ENCODE data around the gene CKLF.

CKLF gene

DNA sequence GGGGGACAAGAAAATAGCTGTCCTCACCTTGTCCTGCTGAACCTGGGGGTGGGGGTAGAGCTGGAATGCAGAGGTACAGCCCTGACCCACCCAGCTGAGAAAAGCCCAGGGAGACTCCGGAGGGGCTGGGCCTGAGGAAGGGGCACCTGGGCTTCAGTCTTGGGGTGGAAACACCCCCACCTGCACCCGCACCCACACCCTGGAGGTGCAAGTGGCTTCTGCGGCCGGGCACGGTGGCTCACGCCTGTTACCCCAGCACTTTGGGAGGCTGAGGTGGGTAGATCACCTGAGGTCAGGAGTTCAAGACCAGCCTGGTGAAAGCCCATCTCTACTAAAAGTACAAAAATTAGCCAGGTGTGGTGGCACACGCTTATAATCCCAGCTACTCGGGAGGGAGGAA is 59.5 kb downstream of the CKLF start:
- in situ Hi-C loops (cut with HindIII; ENCODE audit: low sequenced_read_pairs), result loop anchor here (5.0 kb wide), 1 partner anchor 40 kb away; no protein-coding TSS in a partner anchor

DNA sequence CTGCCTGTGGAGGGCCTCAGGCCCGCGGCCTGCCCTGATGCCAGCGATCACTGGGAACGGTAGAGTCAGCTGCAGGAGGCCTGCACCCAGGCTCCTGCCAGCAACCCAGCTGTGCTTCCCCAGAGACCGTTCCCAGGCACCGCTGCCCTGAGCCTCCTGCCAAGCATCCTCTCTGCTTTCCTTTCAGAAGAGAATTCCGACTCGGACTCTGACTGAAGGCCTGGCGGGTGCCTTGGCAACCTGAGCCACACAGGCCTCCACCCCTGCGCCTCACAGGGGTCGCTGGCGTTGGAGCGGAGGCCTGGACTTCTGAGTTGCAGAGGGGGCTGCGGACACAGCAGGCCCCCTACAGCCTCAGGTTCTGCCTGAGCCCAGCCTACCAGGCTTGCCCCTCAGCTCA is 60.0 kb downstream of the CKLF start:
- in situ Hi-C loops (cut with HindIII; ENCODE audit: low sequenced_read_pairs), result loop anchor here (5.0 kb wide), 1 partner anchor 40 kb away; no protein-coding TSS in a partner anchor

DNA sequence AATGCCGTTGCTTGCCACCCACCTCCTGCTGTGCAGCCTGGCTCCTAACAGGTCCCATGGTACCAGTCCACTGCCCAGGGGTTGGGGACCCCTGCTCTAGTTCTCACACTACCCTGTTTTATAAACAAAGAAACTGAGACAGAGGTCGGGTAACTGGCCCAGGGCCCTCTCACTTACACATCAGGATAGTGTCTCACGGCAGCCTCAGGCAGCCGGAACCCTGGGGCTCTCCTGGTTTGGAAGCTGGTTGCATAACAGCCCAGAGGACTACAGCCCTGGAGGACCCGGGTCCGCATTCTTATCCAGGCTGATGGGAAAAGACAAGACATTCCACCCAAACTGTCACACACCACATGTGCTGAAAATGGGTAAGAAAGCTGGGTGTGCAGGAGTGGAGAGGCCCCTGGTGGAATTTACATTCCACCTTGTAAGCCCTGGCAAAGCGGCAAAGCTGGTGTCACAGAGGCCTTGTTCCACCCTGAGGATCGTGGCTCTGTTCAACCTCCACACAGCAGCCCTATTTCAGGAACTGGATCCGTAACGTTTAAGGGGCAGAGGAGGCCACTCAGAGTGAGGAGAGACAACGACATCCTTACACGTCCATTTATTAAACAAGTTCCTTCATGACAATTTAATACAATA is 61.9 kb downstream of the CKLF start:
- in situ Hi-C loops (cut with HindIII; ENCODE audit: low sequenced_read_pairs), result loop anchor here (5.0 kb wide), 1 partner anchor 42 kb away; no protein-coding TSS in a partner anchor

Measured in endothelial cell of hepatic sinusoid (primary cell).